GM10248 (cell line): Measurements from ENCODE around the gene FAM81A.

Source experiments
- CTCF ChIA-PET: fragments of 300-600 bp; sonication (Branson Sonifier 250); formaldehyde crosslinking; extraction: SDS; loops from one replicate; lab custom pipeline; 2021; ENCODE audit warnings: antibody characterized with exemption; lab: Yijun Ruan, JAX
- POLR2A ChIA-PET: fragments of 350-650 bp; sonication (Branson Sonifier 250); formaldehyde crosslinking; extraction: SDS; loops from one replicate; lab custom pipeline; 2020; ENCODE audit warnings: antibody characterized with exemption; lab: Yijun Ruan, JAX
- DNase-seq: peaks from one replicate; pipeline ENCODE4 v3.0.0; 2012; ENCODE audit errors: extremely low spot score
- CTCF ChIP-seq: IDR thresholded peaks from 2 replicates; pipeline ENCODE4 v1.5.1; 2012; ENCODE audit warnings: mild to moderate bottlenecking, low read depth; ENCODE audit errors: extremely low read depth, missing control alignments, control extremely low read depth

The FAM81A gene

GRCh38 chr15:59532770-59533379, 94.9 kb downstream of the FAM81A start:
- peak; percentile 60 for TF ChIP-seq CTCF
- DNase-seq = peak; percentile 39
- CTCF ChIA-PET = interaction anchor here (0.6 to 3.5 kb wide), 55 partner anchors 9 to 1308 kb away, joined by 3 to 33 read pairs (median 4); partner anchors contain the start of genes BNIP2, GCNT3 and GTF2A2
- POLR2A ChIA-PET = interaction anchor here (0.5 to 0.6 kb wide), 2 partner anchors 298 to 315 kb away, joined by 4 to 5 read pairs; no protein-coding TSS in a partner anchor

- CTCF ChIA-PET = interaction anchor here (0.6 to 2.9 kb wide), 7 partner anchors 7 to 76 kb away, joined by 3 to 16 read pairs (median 4); no protein-coding TSS in a partner anchor
- no peak for TF ChIP-seq CTCF
- no peak for DNase-seq
- POLR2A ChIA-PET = no interaction called here
These were observed 98.6 kb downstream of the FAM81A start for GRCh38 chr15:59536553-59536952.

GRCh38 chr15:59537403-59537802, 99.4 kb downstream of the FAM81A start:
- ChIA-PET CTCF (interaction anchor here (0.8 to 2.9 kb wide), 3 partner anchors 8 to 14 kb away, joined by 3 to 16 read pairs (median 4); no protein-coding TSS in a partner anchor), POLR2A (no interaction called here)
- DNase-seq = no peak
- TF ChIP-seq CTCF = no peak

- ChIA-PET CTCF (interaction anchor here (2.9 kb wide), 1 partner anchor 9 kb away, joined by 16 read pairs; no protein-coding TSS in a partner anchor), POLR2A (no interaction called here)
These were observed 100.5 kb downstream of the FAM81A start for GRCh38 chr15:59538494-59538893.

GRCh38 chr15:59539799-59540198, 101.8 kb downstream of the FAM81A start:
- ChIA-PET CTCF (no interaction called here), POLR2A (no interaction called here)
- no peak for TF ChIP-seq CTCF
- no peak for DNase-seq

More at GRCh38 chr15:59538494-59538893, 100.5 kb downstream of the FAM81A start:
- no peak for TF ChIP-seq CTCF
- DNase-seq = no peak

- ChIA-PET CTCF (interaction anchor here (3.1 kb wide), 1 partner anchor 8 kb away, joined by 33 read pairs; no protein-coding TSS in a partner anchor), POLR2A (no interaction called here)
- DNase-seq = no peak
- no peak for TF ChIP-seq CTCF
These were observed 102.7 kb downstream of the FAM81A start for GRCh38 chr15:59540654-59541053.
